HG03378 (cell line): ENCODE measurements around the gene DARS1.

Experiments used
- ATAC-seq: cut with Tn5 transposase; IDR thresholded peaks from one replicate; pipeline ENCODE4 v1.9.1; 2021; ENCODE audit warnings: mild to moderate bottlenecking, moderate library complexity; ENCODE audit not compliant: unreplicated experiment

DARS1 gene

DNA sequence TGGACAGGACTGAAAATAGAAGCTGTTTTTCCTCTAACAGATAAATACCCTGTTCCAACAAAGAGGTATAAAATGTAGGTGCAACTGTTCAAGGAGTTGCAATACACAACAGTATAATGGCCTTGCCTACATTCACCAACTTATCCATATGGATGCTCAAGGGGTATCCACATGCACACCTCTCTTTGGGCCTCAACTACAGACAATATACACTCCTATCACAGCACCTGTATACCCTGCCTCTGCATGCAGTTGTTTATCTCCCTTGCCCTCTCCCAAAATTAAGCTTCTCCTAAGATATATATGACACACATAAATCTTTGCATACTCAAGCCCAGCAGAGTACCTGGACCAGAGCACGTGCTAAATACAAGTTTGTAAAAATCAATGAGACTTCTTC is 37.3 kb downstream of the DARS1 start:
- ATAC-seq, result peak; percentile 4

DNA sequence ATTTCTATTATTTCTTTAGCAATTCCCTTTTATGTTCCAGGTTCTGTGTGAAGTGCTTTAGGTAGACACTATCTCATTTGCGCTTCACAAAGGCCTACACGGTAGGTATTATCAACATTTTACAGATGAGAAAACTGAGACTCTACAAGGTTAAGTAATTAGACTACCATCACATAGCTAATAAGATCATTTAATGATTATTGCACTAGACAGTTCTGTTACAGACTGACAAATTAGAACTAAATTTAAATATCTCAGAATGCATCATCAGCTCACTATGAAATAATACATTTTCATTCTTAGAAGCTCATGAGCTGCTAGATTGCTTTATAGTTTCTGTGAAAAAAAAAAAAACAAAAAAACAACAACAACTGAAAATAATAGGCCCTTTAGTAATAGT is 37.9 kb downstream of the DARS1 start:
- ATAC-seq, result no peak

DNA sequence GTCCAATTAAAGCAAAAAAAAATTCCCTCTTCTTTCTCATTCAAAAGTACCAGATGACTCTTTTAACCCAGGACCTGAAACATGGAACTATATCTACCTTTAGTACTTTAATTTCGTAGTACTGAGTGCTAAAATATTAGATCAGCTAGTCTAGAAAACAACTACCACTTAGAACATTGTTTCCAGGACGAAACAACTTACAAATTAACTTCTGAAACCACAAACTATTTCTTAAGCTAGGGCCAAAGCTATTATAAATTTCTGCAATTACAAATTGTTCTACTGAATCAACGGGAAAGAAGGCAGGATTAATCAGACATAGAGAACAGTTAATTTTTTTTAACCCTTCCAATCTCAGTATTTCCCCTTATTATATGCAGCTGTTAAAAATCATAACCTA is 39.9 kb downstream of the DARS1 start:
- ATAC-seq, result no peak

DNA sequence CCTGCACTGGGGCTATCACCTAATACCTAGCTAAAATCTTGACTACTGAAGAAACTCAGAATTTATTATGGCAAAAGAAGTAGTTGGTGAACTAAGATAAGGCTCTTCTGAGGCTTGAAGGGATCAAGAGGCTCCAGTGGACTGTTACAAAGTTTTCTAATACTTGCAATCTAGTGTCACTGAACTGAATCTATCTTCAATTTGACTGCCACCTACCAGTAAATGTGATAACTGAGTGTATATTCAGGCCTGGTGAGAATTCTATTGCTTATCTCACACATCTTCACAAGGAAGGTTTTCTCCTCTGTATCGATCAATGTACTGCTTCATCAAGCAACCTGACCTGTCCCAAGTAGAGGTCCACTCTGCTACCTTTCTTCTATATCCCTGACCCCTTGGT is 40.8 kb downstream of the DARS1 start:
- ATAC-seq, result no peak

DNA sequence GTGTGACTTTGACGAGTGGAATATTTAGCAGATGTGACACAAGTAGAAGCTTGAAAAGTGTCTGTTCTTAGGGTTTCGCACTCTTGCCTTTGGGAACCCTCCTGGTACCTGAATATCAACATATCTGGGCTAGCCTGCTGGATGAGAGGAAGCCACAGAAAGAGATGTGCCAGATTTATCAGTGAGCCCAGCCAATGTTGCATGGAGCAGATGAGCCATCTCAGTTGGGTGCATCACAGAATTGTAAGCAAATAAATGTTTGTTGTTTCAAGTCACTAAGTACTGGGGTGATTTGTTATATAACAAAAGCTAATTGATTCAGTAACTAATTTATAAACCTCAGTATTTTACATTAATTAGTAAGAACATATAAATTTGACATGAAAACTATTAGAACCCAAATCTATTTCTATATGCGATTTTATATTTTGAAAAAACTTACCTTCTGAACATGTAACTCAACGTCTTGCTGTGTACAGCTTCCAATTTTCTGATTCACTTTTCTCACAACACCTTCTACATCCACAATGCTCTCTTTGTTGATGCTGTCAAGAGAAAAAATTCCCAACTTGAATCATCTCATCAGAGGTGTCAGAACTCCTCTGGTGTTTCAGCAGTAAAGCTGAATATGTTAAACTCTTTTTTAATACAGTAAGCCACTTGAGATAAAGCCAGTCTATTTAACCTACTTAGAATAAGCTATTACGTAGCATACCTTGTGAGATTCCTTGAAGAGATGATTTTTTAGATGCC is 42.3 kb downstream of the DARS1 start:
- no peak for ATAC-seq

DNA sequence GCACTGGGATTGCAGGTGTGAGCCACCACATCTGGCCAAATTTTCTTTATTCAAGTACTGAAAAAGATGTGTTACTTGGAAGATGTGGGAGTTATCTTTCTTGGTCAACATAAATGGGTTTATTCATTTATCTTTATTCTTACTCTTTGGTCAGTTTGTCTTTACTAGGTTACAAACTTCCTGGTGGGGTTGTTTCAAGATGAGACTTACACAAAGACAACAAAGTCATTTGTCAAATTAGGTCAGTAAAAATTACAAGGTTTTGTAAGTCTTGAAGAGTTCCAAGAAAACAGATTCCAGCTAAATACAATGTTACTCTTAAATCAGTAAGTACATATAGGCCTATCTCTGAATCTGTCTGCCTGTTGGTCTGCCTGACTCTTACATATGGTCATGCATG is 48.9 kb downstream of the DARS1 start:
- ATAC-seq, result no peak

DNA sequence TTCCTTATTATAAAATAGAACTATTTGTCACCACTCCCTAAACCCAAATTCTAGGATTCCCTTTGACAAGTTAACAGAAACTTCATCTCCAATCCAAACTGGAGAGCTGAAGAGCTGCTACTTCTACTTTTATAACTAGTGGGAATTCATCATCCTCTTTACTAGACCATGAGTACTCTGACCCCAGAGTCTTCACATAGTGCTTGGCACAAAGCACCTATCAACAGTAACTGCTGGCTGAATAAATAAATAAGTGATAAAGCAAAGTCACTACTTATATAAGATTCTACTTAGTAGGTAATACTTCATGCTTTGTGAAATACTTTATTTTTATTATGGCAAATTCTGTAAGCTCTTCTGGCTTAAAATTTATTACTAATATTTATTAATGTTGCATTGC is 49.5 kb downstream of the DARS1 start:
- ATAC-seq, result no peak

DNA sequence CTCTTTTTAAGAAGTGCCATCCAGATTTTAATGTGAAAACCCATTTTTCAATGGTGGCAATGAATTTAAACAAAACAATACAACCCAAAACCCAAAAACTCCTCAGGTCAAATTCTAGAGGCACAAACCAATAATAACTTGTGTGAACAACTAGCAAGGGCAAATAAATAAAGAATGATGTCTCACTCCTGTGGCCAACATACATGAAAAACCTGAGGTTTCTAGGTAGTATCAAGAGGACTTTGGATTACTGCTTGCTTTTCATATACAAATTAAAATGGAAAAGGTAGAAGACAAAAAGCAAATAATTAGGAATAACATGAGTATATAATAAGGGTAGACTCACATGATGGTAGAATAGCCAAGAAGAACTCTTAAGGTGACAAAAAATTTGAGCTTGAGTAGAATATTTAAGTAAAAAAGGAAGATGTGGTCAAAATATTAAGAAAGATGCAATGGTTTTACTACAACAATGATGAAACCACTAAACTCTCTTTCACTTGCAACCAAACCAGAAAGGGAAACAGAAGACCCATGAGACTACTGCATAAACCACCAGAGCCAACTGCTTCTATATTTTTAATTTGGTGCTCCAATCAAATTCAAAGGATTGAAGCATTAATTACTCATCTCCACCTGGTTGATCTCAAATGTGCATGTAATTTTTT is 53.5 kb downstream of the DARS1 start:
- ATAC-seq, result peak; percentile 86

DNA sequence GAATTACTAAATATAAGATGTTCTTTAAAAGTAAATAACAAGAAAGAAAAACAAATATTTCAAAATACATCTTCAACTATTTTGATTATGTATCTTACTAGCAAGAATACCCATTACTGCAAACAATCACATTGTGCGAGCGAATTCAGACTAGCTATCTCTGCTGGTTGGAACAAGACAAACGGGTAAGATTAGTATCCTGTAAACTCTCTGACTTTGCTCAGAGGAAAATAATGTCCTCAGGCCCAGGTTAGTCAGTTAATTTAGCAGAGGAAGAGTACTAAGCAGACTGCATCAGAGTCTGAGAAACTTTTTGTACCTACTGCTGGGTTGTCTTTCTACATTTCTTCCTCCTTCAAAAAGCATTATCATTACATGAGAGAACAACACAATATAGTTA is 58.8 kb downstream of the DARS1 start:
- ATAC-seq, result no peak

DNA sequence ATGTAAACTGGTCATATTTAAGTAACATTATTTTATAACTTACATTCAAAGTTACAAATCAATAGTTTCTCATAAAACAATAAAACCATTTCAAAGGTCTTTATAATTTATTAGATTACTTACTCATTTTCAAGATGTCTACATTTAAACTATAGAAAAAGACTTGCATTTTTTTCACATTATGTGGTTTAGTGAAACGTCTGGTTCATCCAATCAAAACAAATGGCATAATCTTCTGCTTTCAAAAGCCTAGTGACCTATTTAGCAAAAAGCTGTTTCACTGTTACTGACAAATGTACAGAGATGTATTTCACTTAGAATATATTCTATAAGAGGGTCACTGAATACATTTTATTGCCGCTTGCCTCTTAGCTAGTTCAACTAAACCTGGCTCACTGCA is 59.9 kb downstream of the DARS1 start:
- ATAC-seq, result no peak

DNA sequence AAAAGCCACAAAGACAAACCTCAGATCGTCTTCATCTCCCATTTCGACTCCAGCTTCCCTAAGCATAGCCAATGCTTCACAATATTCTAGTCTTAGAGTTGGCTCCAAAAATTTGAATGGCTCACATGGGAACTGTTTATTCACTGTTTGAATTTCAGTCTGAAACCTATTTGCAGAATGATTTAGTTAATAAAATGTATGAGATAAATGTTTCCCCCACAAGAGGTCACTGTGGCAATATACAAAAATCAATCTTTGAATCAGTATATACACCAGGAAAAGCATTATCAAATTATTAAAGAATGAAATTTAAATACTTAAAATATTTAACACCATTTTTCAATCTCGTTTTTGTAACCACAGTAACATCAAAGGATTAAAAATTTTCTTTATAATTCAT is 69.2 kb downstream of the DARS1 start:
- ATAC-seq, result no peak

DNA sequence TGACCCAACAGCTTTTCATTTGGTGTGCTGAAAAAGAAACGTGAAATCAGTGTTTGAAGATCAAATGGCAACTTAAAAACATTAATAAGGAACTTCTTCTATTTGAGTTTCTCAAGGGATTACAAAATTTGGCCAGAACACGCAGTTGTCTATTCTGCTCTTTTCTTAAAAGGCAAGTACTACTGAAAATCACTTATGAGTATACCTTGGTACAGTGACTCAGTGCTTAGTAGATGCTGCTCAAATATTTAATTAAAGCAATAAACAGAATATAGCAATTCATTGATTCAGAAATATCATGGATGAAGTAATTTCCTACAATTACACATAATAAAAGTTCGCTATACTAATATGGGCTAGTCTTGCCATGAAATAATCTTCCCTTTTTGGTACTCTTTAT is 70.9 kb downstream of the DARS1 start:
- no peak for ATAC-seq

DNA sequence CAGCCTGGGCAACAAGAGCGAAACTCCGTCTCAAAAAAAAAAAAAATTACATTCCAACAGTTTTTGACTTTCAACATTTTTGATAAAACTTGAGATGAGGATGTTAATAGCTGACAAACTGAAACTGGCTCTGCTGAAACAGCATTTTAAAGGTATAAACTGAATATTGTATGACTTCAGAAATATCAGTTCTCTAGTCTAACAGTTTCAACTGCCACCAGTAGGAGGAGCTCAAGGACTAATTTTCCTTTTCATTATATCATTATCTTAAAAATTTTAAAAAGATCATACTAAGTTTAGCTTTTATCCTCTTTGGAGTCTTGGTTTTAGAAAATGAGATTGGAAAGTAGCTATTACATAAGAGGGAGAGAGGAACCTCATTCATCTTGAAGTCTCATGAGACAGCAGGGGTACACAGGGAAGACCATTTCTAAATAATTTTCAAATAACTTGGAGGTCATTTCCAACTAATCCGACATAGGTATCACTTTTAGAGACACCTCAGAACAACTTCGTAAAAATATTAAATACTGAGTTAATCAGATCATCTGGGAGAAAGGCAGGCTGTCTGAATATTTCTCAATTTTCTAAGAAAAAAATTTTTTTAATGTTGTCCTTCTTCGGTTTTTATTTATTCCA is 71.6 kb downstream of the DARS1 start:
- ATAC-seq, result peak; percentile 46

DNA sequence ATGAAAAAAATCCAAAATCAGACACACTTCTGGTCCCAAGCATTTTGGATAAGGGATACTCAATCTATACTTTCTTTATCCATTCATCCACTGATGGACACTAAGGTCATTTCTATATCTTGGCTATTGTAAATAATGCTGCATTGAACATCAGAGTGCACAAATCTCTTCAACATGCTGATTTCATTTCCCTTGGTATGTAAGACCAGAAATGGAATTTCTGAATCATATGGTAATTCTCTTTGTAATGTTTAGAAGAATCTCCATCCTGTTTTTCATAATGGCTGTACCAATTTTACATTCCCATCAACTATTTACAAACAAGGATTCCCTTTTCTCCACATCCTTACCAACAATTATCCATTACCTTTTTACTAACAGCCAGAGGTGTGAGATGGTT is 75.5 kb downstream of the DARS1 start:
- ATAC-seq, result no peak

DNA sequence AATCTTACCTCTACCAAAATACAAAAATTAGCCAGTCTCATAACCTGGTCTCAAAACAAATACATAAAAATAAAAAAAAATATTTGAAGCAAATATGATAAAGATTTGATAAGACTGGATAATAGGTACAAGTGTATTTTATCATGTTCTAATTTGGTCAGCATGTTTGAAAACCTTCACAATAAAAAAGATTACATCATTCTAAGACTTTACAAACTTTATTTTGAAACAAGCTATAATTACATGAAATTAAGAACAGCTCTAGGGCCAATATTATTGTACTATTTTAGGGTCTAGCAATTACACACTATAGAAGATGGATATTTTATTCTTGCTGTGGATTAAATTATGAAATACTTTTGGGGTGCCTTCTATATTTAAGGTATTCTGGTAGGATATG is 79.7 kb downstream of the DARS1 start:
- no peak for ATAC-seq

DNA sequence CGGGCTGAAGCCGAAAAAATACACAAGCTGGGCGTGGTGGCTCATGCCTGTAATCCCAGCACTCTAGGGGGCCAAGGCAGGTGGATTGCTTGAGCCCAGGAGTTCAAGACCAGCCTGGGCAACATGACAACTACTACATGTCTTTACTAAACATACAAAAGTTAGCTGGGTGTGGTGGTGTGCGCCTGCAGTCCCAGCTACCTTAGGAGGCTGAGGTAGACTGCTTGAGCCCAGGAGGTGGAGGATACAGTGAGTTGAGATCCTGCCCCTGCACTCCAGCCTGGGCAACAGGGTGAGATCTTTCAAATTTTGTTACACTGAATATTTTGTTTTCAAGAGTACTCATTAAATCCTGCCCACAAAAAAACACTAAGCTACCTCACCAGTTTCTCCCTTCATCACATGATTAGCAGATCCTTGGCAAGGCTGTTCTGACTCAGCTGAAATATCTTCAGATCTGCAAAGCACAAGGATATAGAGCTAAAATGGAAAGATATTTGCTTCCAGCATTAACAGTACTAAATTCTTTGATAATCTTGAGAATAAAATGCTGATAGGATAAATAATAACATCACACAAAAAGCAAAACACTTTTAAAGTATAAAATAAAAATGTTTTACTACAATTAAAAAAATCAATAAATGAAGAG is 81.0 kb downstream of the DARS1 start:
- no peak for ATAC-seq

DNA sequence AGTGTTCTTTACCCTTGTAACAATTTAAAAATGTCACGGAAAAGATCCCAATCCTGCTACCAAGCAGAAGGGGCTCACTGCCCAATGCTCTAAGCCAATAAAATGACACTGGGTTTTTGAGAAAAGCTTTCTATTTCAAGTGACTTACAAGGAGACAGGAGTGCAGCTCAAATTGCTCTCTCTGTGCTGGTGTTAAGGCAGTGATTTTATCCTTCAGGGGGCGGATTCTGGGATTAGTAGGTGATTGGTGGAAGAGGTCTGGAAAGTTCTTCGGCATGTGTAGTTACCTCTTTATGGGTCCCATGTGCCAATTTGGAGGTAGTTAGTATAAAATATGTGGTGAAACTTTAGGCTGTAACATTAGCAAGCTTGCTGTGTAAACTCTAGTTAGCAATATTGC is 81.8 kb downstream of the DARS1 start:
- no peak for ATAC-seq

DNA sequence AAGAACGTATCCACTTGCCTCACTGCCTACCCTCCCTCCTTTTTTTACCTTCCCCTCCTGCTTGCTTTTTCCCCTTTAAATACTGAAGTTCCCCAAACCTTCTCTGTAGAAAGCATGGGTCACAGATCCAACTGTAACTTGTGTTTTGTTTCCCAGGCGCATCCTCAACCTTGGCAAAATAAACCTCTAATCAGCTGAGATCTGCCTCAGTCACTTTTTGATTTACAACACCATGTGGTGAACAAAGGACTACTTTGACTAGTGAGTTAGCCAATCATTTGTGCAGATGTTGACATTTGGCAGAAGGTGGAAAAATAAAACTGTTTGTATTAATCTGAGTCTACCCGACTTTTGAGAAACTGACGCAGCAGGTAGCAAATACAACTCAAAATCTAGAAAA is 85.9 kb downstream of the DARS1 start:
- no peak for ATAC-seq

DNA sequence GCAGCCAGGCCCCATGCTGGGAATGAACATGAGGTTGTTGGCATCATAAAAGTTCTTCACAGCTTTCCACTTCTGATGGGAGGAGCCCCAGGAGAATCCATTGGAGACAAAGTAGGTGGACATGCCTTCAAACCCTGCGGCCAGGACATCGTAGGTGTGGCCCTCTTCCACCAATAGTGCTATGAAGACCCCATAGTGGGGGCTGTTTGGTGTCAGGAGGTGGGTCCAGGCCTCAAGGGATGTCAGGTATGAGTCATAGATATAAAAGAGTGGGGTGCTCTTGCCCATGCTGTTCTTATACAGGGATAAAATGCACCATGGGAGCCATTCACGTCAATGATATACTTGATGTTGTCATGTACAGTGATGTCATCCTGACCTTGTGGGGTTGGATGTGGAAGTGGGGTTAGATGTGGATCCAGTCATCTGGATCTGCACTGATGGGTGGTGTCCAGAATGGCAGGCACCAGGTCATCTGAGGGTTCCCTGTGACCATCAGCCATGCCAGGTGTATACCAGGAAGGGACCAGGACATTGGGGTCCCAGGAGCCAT is 87.1 kb downstream of the DARS1 start:
- ATAC-seq, result no peak

DNA sequence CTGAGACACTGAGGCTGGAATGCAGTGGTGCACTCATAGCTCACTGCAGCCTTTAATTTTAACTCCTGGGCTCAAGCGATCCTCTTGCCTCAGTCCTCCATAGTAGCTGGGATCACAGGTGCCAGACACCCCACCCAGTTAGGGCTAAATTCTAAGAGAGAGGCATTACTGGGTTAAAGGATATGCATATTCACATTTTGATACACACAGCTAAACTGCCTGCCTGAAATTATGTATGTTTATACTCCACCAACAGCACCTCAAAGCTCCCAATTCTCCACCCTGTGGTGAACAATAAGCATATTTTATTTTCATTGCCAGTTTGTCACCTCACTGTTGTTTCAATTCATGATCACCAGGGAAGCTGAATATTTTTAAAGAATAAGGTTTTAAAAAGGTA is 90.5 kb downstream of the DARS1 start:
- ATAC-seq, result no peak

DNA sequence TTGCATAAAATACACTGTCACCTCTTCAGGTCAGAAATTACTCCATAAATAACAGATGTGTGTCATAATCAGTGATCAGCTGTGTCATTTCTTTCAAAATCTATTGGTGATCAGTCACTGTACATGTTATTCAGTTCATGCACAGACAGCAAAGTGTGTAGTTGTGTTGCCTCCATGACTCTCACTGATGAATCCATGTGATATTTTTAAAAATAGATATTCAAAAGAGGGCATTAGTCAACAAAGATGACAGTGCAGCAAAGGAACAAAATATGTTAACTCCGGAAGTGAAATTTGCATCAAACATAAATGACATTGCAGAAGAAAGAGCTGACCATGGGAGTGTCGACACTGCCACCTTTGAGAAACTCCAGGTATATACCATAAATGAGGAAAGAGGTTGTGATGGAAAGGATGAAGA is 92.0 kb downstream of the DARS1 start:
- ATAC-seq, result no peak

DNA sequence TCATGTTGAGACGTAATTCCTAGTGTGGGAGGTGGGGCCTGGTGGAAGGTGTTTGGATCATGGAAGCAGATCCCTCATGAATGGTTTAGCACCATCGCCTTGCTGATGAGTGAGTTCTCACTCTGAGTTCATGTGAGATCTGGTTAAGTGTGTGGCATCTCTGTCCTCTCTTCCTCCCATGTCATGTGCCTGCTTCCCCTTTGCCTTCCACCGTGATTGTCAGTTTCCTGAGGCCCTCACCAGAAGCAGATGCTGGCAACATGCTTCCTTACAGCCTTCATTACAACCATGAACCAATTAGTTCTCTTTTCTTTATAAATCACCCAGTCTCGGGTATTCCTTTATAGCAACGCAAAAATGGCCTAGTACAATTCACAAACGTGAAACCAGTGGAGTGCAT is 94.6 kb downstream of the DARS1 start:
- ATAC-seq, result no peak
